Measurements from ENCODE around the gene UNC5C.
"Not testable (repeated sequence)": the region's sequence is repeated elsewhere in the genome, so short reads cannot be mapped to it uniquely, and the experiment has no call there.

The UNC5C gene

DNA sequence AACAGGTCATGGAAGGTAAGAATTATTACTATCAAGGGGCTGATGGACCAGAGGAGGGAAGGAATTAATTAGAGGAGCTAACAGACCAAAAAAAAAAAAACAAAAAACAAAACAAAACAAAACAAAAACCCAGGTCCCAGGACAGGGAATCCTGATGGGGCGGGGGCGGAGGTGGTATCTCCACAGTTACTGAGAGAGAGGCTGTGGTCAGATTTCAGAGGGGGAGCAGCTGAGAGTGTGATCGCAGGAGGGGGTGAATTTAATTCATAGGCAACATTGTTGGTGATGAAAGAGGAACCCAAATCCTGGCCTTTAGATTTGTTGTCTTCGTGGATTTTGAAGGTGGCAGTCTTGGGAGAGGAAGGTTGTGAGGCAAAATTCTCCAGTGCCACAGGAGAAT lies 389.4 kb downstream of the UNC5C start:
- DNase-seq, result no peak

DNA sequence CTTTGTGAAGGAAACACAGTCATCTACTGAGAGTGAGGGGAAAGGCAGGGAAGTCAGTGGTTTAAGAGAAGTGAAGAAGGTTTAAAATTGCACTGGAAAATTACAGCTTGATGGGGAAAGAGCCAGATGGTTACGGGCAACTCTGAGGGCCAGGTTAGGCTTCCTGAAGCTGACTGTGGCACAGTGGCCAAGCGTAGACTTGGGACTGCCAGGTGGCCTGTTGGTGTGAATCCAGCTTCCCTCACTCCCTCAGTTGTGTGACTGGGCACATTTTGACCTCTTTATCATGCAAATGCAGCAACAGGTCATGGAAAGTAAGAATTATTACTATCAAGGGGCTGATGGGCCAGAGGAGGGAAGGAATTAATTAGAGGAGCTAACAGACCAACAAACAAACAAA lies 390.1 kb downstream of the UNC5C start:
- DNase-seq, result no peak

DNA sequence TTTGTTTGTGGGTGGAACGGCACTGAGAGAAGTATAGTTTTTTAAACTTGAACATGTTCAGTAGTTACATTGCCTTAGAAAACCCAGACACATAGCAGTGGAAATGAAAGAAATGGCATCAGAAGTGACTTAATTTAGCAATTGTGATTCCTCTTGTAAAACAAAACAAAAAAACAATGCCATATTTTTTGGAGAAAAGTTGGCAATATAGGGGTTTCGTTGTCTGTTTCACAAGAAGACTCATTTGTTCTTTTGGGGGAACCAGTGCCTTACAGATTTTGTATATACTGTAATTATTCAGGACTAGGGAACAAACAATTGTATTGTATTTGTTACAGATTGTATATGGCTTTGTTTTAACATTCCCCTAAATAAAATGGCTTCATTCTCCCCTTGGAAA lies 390.7 kb downstream of the UNC5C start:
- no peak for DNase-seq

DNA sequence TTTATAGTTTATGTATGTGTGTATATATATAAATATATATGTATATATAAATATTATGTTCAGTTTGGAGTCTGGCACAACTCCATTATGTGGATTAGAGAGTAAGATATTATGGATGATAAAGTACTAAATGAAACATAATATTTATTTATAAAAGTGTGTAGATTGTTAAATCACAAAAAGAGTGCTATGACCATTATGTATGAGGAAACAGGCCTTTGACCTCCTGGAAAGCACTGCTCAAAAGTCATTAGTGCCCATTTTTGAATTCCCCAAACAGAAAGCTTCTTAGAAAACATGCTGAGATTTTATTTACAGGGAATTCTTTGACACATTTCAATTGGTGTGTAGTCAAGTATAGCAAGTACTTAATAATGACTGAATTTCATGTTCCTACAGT lies 391.2 kb downstream of the UNC5C start:
- DNase-seq, result no peak

DNA sequence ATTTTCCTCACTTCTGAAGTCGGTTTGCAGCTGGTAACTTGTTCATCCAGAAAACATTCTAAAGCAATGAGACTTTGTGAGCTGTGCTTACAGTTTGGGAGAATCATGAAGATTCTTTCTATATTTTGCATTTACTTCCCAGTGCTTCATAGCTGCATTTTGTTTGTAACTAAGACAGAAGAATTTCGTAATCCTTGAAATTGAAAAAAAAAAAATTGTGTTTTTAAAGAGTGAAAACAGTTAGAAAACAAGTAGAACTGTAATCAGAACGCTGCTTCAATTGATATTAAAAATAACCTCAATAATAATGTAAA lies 392.4 kb downstream of the UNC5C start:
- DNase-seq, result no peak

DNA sequence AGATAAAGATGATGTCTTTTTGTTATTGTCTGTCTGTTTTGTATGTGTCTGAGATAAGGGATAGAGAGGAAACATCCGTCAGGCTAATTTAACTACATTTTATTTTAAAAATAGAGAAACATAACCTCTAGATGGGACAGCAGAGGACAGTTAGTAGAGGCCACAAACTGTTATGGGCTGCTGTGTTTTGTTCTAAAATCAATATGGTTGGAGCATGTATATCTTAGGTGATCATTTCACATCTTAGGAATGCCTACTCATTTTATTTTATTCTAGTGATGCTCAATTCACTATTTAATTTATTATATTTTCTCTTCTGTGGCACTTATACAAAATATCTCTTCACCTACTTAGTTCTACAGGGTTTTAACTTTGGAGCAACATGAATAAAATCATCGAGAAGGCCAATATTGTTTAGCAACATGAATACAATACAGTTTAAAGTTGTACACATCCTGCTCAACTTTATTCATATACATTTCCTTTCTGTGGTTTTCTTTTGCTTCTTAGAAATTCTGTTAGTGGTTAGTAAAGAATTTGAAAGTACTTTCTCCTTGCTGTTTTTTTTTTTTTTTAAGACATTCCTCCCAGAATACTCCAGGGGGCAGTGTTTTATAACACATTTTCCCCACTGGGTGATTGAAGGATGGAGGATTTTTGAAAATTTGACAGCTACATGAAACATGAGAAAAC lies 392.9 kb downstream of the UNC5C start:
- DNase-seq, result peak; percentile 48

DNA sequence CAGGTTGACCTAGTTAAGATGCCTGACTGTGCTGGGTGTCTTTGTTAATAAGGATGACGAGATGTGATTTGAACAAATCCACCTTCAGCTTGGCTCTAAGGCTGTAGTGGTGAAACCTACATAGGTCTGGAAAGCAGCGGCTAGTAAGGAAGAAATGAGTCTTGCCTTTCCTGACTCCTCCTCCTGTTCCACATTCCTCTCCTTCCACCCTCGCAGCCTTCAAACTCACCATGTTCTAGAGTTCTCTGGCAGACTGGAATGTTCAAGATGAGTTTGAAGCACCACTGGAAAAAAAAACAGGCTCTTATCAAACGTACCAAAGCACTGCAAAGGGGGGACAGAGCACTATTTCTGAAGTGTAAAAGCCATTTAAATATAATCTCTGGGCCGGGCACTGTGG lies 395.6 kb downstream of the UNC5C start:
- DNase-seq, result no peak

DNA sequence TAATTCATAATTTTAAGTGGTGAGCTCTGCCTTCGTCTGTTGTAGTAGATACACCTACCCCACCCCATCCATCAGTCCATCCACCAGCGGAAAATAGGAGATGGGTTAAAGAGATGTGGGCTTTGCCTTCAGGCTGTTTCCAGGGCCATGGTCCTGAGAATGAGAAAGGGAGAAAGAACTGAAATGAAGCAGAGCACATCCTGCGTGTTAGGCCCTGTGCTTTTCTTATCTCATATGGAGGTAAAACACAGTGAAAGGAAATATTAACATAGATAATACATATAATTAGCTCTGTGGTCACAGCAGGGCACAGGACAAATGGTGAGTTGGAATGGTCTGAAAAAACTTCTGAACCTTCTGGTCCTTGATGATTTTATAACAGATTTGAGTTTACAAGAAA lies 397.5 kb downstream of the UNC5C start:
- no peak for DNase-seq

DNA sequence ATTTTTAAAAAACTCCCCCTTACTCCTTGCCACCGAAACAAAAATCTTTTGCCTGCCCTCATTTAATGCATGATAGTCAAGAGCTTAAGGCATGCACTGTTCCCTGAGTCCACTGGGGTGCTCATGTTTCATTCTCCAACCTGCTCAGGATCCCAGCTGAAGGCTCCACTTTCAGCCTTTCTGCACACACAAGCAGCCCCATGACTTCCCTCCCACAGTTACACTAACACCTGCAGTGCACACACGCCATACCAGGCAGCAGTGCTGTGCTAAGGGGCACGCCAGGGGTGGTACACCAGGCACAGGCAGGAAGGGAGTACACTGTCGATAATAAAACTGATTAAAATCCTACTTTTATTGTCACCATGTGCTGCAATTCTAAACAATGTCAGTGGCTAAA lies 405.8 kb downstream of the UNC5C start:
- peak; percentile 3 for DNase-seq

DNA sequence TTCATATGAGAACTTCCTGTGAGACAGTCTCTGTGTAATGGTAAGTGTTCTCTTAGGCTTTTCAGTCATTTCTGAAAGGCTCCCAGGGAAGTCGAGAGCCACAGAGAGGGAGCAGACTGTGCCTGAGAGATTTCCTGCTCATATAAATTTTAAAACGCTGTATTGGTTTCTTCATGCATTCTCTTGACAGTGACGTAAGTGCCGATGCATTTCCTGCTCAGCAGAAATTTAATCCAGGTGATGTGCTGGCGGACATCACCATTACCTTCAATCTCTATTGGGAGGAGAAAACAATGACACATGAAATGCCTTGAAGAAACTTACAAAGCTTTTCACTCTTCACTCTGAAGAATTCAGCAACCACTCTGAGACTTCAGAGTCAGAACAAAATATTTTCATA lies 407.4 kb downstream of the UNC5C start:
- no peak for DNase-seq

DNA sequence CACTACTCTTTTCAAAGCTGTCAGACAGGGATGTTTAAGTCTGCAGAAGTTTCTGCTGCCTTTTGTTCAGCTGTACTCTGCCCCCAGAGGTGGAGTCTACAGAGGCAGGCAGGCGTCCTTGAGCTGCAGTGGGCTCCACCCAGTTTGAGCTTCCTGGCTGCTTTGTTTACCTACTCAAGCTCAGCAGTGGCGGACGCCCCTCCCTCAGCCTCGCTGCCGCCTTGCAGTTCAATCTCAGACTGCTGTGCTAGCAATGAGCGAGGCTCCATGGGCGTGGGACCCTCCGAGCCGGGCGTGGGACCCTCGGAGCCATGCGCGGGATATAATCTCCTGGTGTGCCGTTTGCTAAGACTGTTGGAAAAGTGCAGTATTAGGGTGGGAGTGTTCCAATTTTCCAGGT lies 409.3 kb downstream of the UNC5C start:
- DNase-seq, result not testable (repeated sequence)

DNA sequence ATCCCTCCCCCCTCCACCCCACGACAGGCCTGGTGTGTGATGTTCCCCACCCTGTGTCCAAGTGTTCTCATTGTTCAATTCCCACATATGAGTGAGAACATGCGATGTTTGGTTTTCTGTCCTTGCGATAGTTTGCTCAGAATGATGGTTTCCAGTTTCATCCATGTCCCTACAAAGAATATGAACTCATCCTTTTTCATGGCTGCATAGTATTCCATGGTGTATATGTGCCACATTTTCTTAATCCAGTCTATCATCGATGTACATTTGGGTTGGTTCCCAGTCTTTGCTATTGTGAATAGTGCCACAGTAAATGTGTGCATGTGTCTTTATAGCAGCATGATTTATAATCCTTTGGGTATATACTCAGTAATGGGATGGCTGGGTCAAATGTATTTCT lies 414.8 kb downstream of the UNC5C start:
- DNase-seq, result not testable (repeated sequence)

DNA sequence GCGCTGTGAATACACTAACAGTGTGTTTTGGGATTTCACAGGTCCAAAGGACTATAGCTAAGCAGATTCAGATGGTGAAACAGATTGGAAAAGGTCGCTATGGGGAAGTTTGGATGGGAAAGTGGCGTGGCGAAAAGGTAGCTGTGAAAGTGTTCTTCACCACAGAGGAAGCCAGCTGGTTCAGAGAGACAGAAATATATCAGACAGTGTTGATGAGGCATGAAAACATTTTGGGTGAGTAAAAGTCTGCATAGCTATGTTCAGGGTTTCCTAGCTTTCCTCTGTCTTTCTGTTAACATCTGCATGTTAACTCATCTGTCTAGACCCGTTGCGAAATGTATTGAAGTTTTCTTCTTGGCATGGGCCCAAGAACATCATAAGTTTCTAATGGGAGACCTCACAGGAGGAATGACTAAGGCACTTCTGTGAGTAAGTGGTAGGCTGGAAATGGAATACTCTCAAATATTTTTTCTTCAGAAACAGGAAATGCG lies 418.9 kb downstream of the UNC5C start:
- DNase-seq, result no peak

DNA sequence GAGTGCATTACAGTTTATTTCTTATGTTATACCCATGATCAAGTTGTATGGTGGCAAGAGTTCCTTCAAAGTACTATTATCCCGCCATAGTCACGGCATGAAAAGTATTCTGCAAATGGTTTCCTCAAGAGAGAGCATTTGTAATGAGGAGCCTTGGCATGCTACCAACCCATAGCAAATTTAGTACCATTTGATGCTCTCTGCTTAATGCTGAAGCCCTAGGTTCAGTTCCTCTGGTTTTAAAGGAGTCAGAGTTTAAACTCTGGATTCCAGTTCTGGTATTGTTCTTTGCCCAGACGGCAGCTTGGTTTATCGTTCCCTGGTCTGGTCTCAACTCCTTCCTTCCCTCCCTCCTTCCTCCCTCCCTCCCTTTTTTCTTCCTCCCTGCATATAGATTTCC lies 419.7 kb downstream of the UNC5C start:
- DNase-seq, result no peak

DNA sequence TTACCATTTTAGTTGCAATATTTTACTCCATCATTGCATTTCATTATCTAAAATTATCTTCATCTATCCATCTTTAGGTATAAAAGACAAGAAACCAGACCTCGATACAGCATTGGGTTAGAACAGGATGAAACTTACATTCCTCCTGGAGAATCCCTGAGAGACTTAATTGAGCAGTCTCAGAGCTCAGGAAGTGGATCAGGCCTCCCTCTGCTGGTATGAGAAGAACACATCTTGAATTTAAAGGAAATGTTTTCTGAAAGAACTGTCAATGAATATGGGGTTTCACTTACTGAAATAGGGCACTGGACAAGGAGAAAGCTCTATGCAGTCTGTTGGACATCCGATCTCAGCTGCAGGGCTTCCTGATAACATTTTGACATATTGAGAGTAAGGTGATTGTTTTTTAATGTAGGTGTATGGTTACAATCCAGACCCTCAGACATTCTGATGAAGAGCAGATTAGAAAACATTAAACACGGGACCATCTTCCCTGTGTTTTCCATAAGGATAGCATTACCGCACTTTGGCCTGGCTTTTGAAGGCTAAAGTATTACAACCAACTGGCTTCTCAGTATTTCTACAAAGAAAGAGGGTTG lies 423.8 kb downstream of the UNC5C start:
- peak; percentile 74 for DNase-seq

DNA sequence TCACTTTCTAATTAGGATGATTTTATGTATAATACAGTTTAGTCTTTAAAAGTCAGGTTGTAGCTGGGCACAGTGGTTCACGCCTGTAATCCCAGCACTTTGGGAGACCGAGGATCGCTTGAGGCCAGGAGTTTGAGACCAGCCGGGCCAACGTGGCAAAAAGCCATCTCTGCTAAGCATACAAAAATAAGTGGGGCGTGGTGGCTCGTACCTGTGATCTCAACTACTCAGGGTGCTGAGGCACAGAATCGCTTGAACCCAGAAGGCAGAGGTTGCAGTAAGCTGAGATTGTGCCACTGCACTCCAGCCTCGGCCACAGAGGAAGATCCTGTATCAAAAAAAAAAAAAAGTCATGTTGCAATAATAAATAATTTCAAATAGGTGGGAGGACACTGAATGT lies 426.8 kb downstream of the UNC5C start:
- DNase-seq, result no peak

DNA sequence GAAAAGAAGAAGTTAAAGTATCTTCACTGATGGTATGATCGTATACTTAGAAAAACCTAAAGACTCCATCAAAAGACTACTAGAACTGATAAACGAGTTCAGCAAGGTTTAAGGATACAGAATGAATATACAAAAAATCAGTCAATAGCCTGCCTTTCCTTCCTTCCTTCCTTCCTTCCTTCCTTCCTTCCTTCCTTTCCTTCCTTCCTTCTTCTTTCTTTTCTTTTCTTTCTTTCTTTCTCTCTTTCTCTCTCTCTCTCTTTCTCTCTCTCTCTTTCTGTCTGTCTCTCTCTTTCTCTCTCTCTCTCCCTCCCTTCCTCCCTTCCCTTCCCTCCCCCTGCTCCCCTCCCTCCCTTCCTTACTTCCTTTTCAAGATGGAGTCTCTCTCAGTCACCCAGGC lies 428.3 kb downstream of the UNC5C start:
- DNase-seq, result no peak

DNA sequence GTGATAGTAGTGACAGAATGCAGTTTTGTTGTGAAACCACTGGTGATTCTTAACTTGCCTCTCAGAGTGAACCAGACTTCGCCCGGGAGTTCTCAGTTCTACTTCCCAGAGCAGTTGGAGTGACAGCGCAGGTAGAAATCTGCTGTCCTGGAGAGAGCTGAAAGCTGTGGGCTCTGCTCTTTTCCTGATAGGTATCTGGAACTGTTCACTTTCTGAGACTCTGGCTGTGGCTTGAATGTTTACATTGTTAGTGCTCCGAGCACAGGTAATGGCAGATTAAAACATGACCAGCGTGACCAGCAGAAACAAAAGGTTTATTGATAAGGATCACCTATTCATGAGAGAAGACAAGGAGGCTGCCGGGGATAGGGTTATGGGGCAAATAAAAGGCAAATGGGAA lies 430.3 kb downstream of the UNC5C start:
- DNase-seq, result no peak

DNA sequence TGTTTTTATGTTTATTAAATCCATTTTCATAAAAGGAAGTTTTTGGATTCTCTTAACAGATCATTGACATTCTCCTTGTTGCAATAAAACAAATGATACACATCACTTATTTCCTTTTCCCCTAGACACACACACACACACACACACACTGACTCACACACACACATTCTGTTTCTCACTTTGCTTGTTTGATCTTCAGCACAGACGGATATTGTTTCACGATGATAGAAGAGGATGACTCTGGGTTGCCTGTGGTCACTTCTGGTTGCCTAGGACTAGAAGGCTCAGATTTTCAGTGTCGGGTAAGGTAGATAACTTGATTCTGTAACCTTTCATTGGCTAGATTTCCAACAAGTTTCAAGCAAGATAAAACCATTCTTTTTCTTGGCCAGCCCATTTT lies 434.3 kb downstream of the UNC5C start:
- no peak for DNase-seq

All from NCI-H82 (cell line).